Measurements from ENCODE around the gene TNKS1BP1. TPM values are rescaled to one million over a fixed set of nuclear protein-coding genes. Genes with fewer than 3 reads are reported as not detected.

The TNKS1BP1 gene
- total and polyA plus RNA-seq, 9 of the 15 experiments (the other 6 are each of a cell fraction or from before 2014, with no cell fraction given), result 1.1 to 47.2 (median 10.9) TPM

- TF ChIP-seq TFAP4 (CRISPR knock-in tag; IDR thresholded peaks at IDR 0.05; ENCODE audit: borderline replicate concordance) (peak; percentile 60; the same call in 1 of the 2 replicates), GTF2A2 (tag; IDR thresholded peaks at IDR 0.05) (no peak), RBFOX2 (IDR thresholded peaks at IDR 0.05; ENCODE audit: low read depth, low read length) (peak; percentile 83), ZNF699 (CRISPR knock-in tag; IDR thresholded peaks at IDR 0.05; ENCODE audit: insufficient replicate concordance) (no peak), COPS2 (conservative IDR thresholded peaks at IDR 0.05) (no peak), MAZ (CRISPR knock-in tag; conservative IDR thresholded peaks at IDR 0.05 in 1 of 2, IDR thresholded peaks at IDR 0.05 in 1 of 2) (peak in 1 of 2 experiments; percentile 56; a peak in 2 of 4 replicates), ARNT (IDR thresholded peaks at IDR 0.05) (peak in 1 of 2 experiments; percentile 73; a peak in 1 of 4 replicates), ZNF830 (CRISPR knock-in tag; IDR thresholded peaks at IDR 0.05) (no peak), HMG20A (CRISPR knock-in tag; conservative IDR thresholded peaks at IDR 0.05) (no peak), ADNP (tag; IDR thresholded peaks at IDR 0.05) (no peak), SP2 (IDR thresholded peaks at IDR 0.05; ENCODE audit: extremely low read depth, low read depth, low read length, poor library complexity, severe bottlenecking) (peak; percentile 99), RB1 (IDR thresholded peaks at IDR 0.05; ENCODE audit: low read depth) (peak; percentile 93; the same call in 1 of the 2 replicates), ZZZ3 (IDR thresholded peaks at IDR 0.05) (peak; percentile 88), THAP12 (CRISPR knock-in tag; IDR thresholded peaks at IDR 0.05) (peak; percentile 95), ZNF695 (CRISPR knock-in tag; IDR thresholded peaks at IDR 0.05) (no peak), SUPT5H (IDR thresholded peaks at IDR 0.05) (peak; percentile 65), NFIX (CRISPR knock-in tag; IDR thresholded peaks at IDR 0.05; ENCODE audit: low read depth) (no peak), ARID4B (CRISPR knock-in tag; IDR thresholded peaks at IDR 0.05) (peak; percentile 6; the same call in 1 of the 2 replicates), CXXC5 (CRISPR knock-in tag; IDR thresholded peaks at IDR 0.05) (peak; percentile 74), HDAC6 (IDR thresholded peaks at IDR 0.05; ENCODE audit: low read depth, low read length) (no peak), LARP7 (IDR thresholded peaks at IDR 0.05) (no peak), PHF20 (IDR thresholded peaks at IDR 0.05; ENCODE audit: partially characterized antibody) (peak; percentile 71)
These were observed 10.8 kb upstream of the TNKS1BP1 start, which contains the start of gene SSRP1 (continued) for GRCh38 chr11:57335343-57336110.

Measured in K562 (cell line).